Activated naive CD8-positive, alpha-beta T cell treated with anti-CD3 and anti-CD28 coated beads, Interleukin-2, amount 50 U/mL, for 24 hours (primary cell): ENCODE results near the gene PROX2.

Experiments
- ATAC-seq: fragments of 150-1000 bp; cut with Tn5 transposase; one replicate; pipeline ENCODE4 v1.10.0; 2021
- DNase-seq: peaks from one replicate; pipeline ENCODE4 v3.0.0; 2021
- H3K27ac Mint-ChIP-seq: one replicate; pipeline ENCODE4 v1.8.0; 2021; ENCODE audit warnings: mild to moderate bottlenecking, mixed read lengths
- H3K27me3 Mint-ChIP-seq: one replicate; pipeline ENCODE4 v1.8.0; 2021; ENCODE audit warnings: mixed read lengths
- H3K36me3 Mint-ChIP-seq: one replicate; pipeline ENCODE4 v1.8.0; 2021; ENCODE audit warnings: low read depth, mixed read lengths
- H3K4me1 Mint-ChIP-seq: one replicate; pipeline ENCODE4 v1.8.0; 2021; ENCODE audit warnings: mixed read lengths
- H3K4me3 Mint-ChIP-seq: one replicate; pipeline ENCODE4 v1.8.0; 2021; ENCODE audit warnings: mild to moderate bottlenecking, moderate library complexity, mixed read lengths
- H3K9me3 Mint-ChIP-seq: one replicate; pipeline ENCODE4 v1.8.0; 2021; ENCODE audit warnings: mixed read lengths

The PROX2 gene

DNA sequence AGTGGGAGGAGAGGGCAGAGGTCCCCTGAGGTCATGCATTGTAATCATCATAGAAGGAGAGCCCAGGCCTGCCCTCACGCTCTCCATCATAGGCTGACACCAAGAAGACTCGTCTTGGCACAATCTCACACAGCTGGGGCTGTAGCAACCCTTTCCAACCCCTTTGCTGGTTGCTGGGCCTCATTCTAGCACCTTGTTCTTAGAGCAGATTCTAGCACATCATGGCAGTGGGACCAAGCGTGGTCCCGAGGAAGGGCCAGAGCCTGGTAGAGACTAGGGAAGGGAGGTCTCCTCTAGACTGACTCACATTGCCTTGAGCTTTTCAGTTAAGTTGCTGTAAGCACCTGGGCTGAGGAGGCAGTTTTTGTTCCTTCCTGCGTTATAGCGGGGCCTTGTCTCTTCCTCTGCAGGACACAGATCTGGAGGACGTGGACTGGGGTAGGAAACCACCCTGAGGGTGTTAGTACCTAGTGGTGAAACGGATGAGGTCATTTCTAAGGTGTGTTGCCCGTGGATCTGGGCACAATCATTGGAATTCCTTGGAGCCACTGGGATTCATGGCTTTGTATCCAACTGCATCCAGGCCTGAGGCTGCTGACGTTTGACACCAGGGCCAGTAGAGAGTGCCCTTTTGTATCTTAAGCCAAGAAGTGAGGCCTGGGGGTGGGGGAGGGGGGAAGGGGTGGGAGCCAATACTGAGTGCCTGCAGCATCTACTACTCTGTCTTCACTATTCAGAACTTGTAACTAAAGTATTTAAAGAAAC lies 27.2 kb upstream of the PROX2 start:
- Mint-ChIP-seq H3K4me3 (no peak overlapping the region), H3K27ac (peak overlapping the region; percentile 3), H3K27me3 (no peaks in the 10 kb centered on the region), H3K9me3 (no peaks in the 10 kb centered on the region), H3K36me3 (peaks cover 40% of the 10 kb centered on the region), H3K4me1 (peaks cover 4% of the 10 kb centered on the region)
- no peak for DNase-seq
- no peak for ATAC-seq

- no peak overlapping the region for H3K4me3 Mint-ChIP-seq
- H3K36me3 Mint-ChIP-seq: peaks cover 59% of the 10 kb centered on the region
- H3K27me3 Mint-ChIP-seq: no peaks in the 10 kb centered on the region
- no peaks in the 10 kb centered on the region for H3K4me1 Mint-ChIP-seq
- no peak for DNase-seq
- ATAC-seq: no peak
- no peaks in the 10 kb centered on the region for H3K9me3 Mint-ChIP-seq
- no peak overlapping the region for H3K27ac Mint-ChIP-seq
Measured at GRCh38 chr14:74898694-74899093, 22.7 kb upstream of the PROX2 start.

DNA sequence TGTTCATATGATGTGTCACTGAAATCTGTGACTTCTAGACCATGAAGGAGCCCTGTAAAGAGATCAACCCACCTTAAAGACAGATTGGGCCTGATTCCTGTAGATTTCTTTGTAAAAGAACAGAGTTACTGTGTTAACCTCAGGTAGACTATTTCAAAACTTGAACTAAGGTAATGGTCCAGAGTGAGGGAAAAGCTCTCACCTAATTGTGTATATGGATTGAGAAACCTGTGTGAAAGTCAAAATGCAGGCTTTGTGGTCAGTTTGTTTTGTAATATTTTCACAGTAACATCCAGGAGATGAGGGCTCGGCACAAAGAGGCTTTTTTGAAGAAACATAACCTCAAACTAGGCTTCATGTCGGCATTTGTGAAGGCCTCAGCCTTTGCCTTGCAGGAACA lies 22.1 kb upstream of the PROX2 start:
- no peaks in the 10 kb centered on the region for H3K27me3 Mint-ChIP-seq
- no peak overlapping the region for H3K27ac Mint-ChIP-seq
- no peak for ATAC-seq
- no peak overlapping the region for H3K4me3 Mint-ChIP-seq
- no peaks in the 10 kb centered on the region for H3K9me3 Mint-ChIP-seq
- no peak for DNase-seq
- peaks cover 3% of the 10 kb centered on the region for H3K4me1 Mint-ChIP-seq
- peaks cover 57% of the 10 kb centered on the region for H3K36me3 Mint-ChIP-seq

- Mint-ChIP-seq H3K36me3 (peaks cover 53% of the 10 kb centered on the region), H3K9me3 (no peaks in the 10 kb centered on the region), H3K27ac (no peak overlapping the region), H3K4me1 (peaks cover 4% of the 10 kb centered on the region), H3K27me3 (no peaks in the 10 kb centered on the region), H3K4me3 (no peak overlapping the region)
- ATAC-seq (no peak), DNase-seq (no peak)
Measured at GRCh38 chr14:74897642-74898041, 21.7 kb upstream of the PROX2 start.

DNA sequence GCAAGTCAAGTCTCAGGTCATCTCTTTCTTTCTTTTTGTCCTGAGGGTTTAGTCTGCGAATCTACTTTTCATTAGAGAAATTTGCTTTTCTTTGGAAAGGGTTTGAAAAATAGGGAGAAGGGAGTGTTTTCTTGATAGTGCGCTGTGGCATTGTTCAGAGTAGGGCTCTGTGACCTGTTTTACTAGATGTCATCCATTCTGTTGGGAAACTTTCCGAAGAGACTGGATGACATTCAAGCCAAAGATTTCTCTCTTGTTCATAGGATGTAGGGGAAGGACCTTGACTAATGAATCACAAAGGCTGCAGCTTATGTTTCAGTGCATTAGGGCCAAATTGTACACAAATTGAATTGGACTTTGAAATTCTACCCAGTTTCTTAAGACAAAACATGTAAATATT lies 20.5 kb upstream of the PROX2 start:
- Mint-ChIP-seq H3K4me1 (peaks cover 6% of the 10 kb centered on the region), H3K27me3 (no peaks in the 10 kb centered on the region), H3K27ac (no peak overlapping the region), H3K9me3 (no peaks in the 10 kb centered on the region), H3K4me3 (no peak overlapping the region), H3K36me3 (peaks cover 61% of the 10 kb centered on the region)
- DNase-seq (no peak), ATAC-seq (no peak)

GRCh38 chr14:74893614-74894091 lies 17.7 kb upstream of the PROX2 start:
- Mint-ChIP-seq H3K36me3 (peaks cover 55% of the 10 kb centered on the region), H3K27ac (peak overlapping the region; percentile 28), H3K4me1 (peaks cover 10% of the 10 kb centered on the region), H3K27me3 (no peaks in the 10 kb centered on the region), H3K4me3 (no peak overlapping the region), H3K9me3 (no peaks in the 10 kb centered on the region)
- DNase-seq (no peak), ATAC-seq (no peak)

DNA sequence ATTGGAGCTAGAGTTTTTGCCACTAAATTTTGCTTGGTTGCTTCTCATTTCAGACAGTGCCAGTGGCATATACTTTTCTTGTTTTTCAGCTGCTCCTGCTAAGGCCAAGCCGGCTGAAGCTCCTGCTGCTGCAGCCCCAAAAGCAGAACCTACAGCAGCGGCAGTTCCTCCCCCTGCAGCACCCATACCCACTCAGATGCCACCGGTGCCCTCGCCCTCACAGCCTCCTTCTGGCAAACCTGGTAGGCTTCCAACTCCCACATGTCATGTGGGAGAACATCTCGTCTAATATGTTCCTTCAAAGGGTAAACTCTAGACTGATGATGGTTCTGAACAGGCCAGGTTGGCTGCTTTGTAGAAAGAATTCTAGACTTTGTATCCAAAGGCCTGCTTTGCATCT lies 16.8 kb upstream of the PROX2 start:
- H3K9me3 Mint-ChIP-seq: no peaks in the 10 kb centered on the region
- no peak for DNase-seq
- no peak overlapping the region for H3K27ac Mint-ChIP-seq
- H3K27me3 Mint-ChIP-seq: no peaks in the 10 kb centered on the region
- H3K36me3 Mint-ChIP-seq: peaks cover 60% of the 10 kb centered on the region
- H3K4me1 Mint-ChIP-seq: peaks cover 13% of the 10 kb centered on the region
- H3K4me3 Mint-ChIP-seq: no peak overlapping the region
- ATAC-seq: no peak

- no peak for ATAC-seq
- Mint-ChIP-seq H3K4me1 (peaks cover 13% of the 10 kb centered on the region), H3K36me3 (peaks cover 56% of the 10 kb centered on the region), H3K27me3 (no peaks in the 10 kb centered on the region), H3K4me3 (no peak overlapping the region), H3K27ac (no peak overlapping the region), H3K9me3 (no peaks in the 10 kb centered on the region)
- no peak for DNase-seq
Measured at GRCh38 chr14:74891870-74892269, 15.9 kb upstream of the PROX2 start.

DNA sequence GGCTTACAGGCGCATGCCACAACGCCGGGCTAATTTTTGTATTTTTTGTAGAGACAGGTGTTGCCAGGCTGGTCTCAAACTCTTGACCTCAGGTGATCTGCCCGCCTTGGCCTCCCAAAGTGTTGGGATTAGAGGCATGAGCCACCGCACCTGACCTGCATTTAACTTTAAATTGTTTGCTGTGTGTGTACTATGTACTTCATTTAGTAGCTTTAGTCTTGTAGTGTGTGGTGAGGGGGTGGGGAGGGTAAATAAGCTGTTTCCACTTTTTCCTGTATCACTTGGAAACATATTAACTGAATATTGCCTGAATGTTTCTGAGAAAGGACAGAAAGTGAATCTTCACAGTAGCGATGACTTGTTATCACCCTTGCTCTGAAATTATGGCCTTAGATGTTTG lies 14.3 kb upstream of the PROX2 start:
- no peaks in the 10 kb centered on the region for H3K27me3 Mint-ChIP-seq
- peaks cover 54% of the 10 kb centered on the region for H3K36me3 Mint-ChIP-seq
- peaks cover 27% of the 10 kb centered on the region for H3K4me1 Mint-ChIP-seq
- no peaks in the 10 kb centered on the region for H3K9me3 Mint-ChIP-seq
- ATAC-seq: no peak
- no peak overlapping the region for H3K27ac Mint-ChIP-seq
- H3K4me3 Mint-ChIP-seq: no peak overlapping the region
- DNase-seq: no peak

DNA sequence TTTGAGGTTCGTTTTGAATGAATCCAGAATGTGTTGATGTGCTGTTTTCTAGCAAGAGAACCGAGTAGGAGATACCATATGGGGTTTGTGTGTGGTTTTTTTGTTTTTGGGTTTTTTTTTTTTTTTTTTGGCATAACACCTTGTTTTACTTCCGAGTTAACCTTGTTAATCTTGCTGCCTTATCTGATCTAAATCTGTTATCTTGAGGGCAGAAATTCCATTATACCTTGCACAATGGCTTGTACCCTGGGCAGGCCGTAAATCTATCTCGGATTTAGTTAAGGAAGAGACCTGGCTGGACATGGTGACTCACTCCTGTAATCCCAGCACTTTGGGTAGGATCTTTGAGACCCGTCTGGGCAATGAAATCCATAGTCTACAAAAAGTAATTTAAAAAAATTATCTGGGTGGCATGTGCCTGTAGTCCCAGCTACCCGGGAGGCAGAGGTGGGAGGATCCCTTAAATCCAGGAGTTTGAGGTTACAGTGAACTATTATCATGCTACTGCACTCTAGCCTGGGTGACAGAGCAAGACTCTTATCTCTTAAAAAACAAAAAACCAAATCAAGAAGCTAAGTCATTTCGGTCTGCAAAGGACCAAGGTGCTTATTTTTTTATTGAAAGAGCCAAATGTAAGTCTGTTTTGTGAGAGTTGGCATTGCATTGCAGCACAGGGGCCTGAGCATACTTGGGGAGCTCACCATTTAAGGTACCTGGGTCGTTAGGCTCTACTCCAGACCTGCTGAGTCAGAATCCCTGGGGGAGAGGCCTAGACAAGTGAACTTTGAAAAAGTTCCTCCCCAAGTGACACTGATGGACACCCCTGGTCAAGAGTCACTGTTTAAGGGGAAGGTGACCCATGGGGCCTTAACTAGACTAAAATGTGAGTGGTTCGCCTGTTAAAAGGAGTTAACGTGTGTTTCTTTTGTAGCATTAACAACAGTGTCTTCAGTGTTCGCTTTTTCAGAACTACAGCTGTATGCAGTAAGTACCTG lies 12.5 kb upstream of the PROX2 start:
- no peak overlapping the region for H3K4me3 Mint-ChIP-seq
- H3K4me1 Mint-ChIP-seq: peaks cover 45% of the 10 kb centered on the region
- peaks cover 47% of the 10 kb centered on the region for H3K36me3 Mint-ChIP-seq
- H3K9me3 Mint-ChIP-seq: no peaks in the 10 kb centered on the region
- H3K27me3 Mint-ChIP-seq: no peaks in the 10 kb centered on the region
- ATAC-seq: no peak
- H3K27ac Mint-ChIP-seq: peak overlapping the region; percentile 42
- no peak for DNase-seq

- H3K4me1 Mint-ChIP-seq: peaks cover 55% of the 10 kb centered on the region
- DNase-seq: no peak
- H3K9me3 Mint-ChIP-seq: no peaks in the 10 kb centered on the region
- H3K36me3 Mint-ChIP-seq: peaks cover 45% of the 10 kb centered on the region
- no peak overlapping the region for H3K27ac Mint-ChIP-seq
- no peak for ATAC-seq
- no peak overlapping the region for H3K4me3 Mint-ChIP-seq
- H3K27me3 Mint-ChIP-seq: no peaks in the 10 kb centered on the region
Measured at GRCh38 chr14:74886001-74886400, 10.1 kb upstream of the PROX2 start.

DNA sequence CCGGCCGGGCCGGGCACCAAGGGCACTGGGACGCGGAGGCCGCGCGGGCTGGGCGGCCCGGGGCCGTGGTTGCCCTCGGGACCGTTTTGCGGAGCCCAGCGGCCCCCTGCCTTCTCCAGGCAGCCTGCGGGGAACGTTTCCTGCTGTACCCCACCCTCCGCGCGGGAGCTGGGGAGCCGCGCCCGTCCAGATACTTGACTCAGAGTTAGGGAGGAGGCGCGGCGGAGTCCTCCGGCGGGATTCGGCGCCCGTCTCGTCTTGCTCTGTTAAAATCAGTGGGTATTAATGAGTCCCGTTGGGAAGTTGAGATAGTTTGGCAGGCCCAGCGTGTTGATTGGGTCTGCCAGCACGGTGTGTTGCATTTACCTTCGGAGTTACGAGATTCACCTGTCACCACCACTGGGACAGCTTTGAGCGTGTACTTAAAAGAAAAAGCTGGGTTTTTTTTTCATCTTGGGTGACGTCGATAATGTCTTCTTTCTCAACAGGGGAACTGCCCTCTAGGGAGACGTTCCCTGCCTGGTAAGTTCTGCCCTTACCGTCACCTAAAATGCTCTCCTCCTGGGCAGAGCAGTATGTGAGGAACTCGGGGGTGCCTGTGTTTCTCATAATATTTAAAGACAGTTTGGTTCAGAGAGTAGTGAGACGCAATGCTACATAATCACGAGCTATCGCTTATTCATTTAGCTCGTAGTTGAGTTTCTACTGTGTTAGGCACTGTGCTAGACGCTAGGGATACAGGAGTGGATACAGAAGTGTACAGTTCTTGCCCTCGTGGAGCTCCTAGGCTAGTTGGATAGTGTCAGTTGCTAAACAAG lies 6.4 kb upstream of the PROX2 start:
- Mint-ChIP-seq H3K4me3 (peak overlapping the region; percentile 97), H3K36me3 (peaks cover 23% of the 10 kb centered on the region), H3K27ac (peak overlapping the region; percentile 94), H3K27me3 (no peaks in the 10 kb centered on the region), H3K4me1 (peaks cover 66% of the 10 kb centered on the region), H3K9me3 (no peaks in the 10 kb centered on the region)
- DNase-seq (peak; percentile 56), ATAC-seq (peak; percentile 45)

GRCh38 chr14:74881431-74882102 lies 5.6 kb upstream of the PROX2 start, which contains the start of gene DLST:
DLST (plus strand) TSS chr14:74881916; CDS start chr14:74881954, 38 bp downstream.
- peak; percentile 91 for DNase-seq
- Mint-ChIP-seq H3K4me1 (peaks cover 66% of the 10 kb centered on the region), H3K36me3 (peaks cover 22% of the 10 kb centered on the region), H3K9me3 (no peaks in the 10 kb centered on the region), H3K4me3 (peak within 1 kb of the TSS; percentile 97), H3K27me3 (no peaks in the 10 kb centered on the region), H3K27ac (peak within 1 kb of the TSS; percentile 94)
- ATAC-seq: peak; percentile 95
